Measurements from ENCODE around the gene ARMC10.
"Not testable (repeated sequence)": the region's sequence is repeated elsewhere in the genome, so short reads cannot be mapped to it uniquely, and the experiment has no call there.

ARMC10 gene

DNA sequence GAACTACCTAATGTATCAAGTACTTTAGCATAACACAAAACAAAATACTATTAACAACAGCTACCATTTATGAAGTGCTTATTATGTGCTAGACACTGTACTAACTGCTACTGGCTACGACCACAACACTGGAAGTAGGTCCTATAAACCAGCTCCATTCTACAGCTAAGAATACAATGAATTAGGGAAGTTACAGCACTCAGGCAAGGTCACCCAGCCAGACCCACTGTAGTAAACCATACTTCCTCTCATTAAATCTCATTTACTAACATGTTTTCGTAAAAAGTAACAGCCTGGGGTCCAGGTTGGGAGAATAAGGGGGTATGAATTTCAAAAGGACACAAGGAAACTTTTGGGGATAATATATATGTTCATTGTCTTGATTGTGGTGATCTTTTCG is 48.6 kb downstream of the ARMC10 start:
- no peak for DNase-seq (ENCODE audit: low spot score)

DNA sequence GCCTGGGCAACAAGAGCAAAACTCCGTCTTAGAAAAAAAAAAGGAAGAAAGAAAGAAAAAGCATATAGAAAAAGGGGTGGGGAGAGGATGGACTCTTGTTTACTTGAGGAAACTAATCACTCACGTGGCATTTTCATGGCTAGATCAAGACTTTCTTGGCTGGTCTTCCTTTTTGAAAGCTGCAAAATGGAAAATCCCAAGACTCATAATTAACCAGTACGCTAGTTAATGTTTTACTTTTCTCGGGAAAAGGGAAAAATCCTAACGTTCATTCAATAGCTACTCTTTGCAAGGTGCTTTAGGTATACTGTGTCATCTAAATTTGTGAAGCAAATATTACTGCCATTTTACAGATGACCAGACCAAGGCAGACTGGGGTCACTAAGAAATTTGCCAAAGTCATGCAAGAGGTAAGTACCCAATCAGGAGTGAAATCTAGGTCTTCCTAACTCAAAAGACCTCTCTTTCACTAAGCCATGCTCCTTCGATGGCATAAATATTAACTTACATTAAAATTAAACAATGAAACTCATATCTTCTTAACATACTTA is 49.6 kb downstream of the ARMC10 start:
- no peak for DNase-seq (ENCODE audit: low spot score)

DNA sequence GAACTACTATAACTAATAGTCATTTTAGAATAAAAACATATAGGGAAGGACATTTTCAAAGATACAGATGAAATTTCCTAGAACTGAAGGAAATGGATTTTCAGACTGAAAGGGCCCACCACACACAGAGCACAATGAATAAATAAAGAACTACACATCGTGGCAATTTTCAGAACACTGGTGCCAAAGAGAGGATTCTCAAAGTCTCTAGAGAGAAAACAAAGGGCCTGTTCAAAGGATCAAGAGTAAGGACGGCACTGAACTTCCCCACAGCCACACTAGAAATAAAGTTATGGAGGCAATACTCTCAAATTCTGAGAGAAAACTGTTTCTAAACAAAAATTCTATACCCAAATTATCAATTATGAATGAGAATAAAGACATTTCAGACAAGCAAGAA is 52.1 kb downstream of the ARMC10 start:
- DNase-seq (ENCODE audit: low spot score): no peak

DNA sequence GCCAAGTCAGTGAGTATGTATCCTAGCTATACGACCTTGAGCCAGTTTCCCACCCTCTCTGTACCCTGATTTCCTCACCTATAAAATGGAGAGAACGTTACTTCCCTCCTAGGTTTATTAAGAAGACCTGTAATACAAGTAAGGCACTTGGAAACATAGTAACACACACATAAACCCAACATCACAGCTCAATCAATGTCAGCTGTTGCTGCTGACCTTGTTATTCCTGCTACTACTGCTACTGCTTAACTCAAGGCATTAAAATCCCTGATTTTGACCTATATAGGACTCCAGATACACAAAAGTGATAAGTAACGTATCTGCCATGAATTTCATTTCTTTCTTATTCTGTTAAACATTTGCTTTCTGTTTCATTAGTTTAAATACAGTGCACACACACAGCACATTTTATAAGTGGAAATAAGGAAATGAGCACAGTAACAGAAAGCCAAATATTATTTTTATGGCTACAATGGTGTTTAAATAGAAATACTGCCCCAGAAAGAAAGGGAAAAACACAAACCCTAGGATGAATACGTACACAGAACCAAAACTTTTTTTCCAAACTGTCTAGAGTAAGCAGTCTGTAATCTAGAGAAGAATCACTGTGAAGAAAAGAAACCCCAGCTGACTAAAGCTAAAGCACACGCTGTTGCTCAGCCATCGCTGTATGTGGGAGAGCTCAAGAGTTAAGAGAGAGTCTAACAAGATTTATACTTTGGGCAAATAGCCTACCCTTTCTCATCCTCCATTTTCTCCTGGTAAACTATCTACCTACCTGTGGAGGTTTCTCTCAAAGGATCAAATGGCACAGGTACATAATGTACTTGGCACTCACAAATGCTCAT is 55.0 kb downstream of the ARMC10 start:
- DNase-seq (ENCODE audit: low spot score): no peak

DNA sequence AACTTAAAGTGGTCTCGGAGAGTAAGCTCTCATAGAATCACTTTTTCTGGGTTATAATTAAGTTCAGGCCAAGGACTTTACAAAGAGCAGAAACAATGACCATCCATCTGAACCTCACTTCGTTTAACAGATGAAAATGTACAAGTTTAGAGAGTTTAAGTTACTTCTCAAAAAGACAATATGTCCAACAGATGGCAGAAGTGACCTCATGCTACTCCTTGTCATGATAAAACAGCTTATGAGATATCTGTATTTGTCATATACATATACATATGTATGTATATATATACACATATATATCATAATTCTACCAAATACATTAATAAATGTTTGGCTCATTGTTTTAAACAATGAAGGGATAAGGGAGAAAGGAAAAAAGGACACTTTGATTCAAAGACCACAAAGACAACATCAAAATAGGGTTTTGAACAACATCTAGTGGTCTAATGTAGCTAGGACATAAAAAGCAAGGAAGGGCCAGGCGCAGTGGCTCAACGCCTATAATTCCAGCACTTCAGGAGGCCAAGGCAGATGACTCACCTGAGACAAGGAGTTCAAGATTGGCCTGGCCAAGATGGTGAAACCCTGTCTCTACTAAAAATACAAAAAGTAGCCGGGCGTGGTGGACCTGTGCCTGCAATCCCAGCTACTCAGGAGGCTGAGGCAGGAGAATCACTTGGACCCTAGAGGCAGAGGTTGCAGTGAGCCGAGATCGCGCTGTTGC is 56.1 kb downstream of the ARMC10 start:
- no peak for DNase-seq (ENCODE audit: low spot score)

DNA sequence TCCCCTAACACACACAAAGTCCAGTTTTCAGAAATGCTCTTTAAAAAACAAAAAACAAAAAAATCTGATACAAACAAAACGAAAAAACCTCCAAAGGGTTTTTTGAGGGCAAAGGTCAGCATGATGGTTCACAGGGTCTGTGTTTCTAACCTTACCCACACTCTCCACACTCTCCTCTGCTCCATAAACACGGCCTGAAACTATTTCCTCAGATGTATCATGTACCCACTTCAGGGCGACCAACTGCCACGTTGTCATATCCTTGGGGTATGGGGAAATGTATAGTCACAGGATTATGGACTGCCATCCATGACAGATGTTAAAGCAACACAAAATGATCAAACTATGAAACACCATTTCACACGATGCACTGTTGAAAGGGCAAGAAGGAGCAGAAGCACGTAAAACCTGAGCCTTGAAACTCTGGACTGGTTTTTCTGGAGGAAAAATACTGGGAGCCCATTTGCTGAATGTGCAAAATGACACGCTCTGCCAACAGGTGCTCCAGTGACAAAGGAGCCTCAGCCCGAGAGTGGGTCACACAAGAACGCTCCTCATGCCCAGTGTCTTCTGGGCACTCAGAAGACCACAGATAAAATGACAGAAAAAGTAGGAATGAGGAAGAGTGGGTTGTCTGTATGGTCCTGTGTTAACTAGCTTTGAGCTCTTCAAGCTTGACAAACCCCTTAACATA is 58.2 kb downstream of the ARMC10 start:
- DNase-seq (ENCODE audit: low spot score): no peak

DNA sequence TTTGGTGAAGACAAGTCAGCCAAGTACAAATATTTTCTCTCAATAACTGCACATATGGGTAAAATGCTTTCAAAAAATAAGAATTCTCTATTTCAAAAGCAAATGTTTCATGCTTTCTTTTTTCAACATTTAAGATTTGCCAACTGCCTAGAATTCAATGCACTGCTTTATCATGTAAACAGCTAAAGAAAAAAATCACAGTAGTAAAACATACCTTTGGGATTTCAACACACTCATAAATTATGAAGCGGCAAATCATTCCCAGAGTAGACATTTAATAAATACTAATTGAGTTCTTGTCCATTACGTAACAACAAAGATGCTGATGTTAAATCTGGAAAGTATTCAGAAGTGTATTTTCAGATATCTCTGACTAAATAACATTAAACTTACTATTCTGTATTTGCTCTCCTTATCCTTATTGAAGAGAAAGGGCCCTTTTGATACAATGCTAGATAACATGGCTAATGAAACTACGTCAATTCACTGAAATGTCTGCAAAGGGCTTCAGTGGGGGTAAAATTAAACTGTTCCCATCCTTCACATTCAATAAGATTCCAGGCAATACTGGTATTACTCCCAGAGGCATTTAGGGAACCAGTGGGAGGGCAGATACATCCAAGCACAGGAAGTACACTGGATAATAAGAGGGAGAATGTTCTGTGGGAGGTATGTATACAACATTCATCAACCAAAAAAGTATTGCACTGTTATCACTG is 60.1 kb downstream of the ARMC10 start:
- DNase-seq (ENCODE audit: low spot score): no peak

DNA sequence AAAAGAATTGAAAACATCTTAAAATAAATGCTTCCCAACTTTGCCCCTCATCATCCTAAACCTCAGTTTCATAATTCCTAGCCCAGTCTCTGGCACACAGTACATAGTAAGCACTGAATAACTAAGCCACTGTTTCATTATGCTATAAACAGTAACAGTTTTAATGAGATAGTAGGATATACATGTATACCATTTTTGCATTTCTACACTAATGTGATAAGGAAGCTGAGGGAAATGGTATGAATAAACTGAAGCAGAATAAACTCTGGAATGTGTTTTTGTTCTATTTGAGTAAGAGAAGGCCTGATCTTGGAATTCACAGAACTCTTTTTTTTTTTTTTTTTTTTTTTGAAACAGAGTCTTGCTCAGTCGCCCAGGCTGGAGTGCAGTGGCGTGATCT is 65.1 kb downstream of the ARMC10 start:
- DNase-seq (ENCODE audit: low spot score): no peak

DNA sequence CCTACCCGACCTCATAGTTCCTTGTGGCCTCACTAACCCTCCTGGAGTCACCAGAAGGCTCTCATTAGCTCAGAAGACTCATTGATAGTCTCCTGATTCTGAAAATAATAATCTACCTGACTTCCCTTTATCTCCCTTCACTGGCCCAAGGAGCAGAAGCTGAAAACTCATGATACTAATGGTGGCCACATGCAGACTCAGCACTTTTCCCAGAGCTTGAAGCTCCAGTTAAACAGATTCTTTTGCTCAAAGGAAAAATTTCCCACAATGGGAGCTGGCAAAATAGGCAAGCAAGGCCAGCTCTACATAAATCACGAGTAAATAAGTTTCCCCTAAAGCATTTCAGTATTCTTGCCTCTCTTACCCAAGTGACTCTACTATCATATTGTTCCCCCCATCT is 65.7 kb downstream of the ARMC10 start:
- no peak for DNase-seq (ENCODE audit: low spot score)

DNA sequence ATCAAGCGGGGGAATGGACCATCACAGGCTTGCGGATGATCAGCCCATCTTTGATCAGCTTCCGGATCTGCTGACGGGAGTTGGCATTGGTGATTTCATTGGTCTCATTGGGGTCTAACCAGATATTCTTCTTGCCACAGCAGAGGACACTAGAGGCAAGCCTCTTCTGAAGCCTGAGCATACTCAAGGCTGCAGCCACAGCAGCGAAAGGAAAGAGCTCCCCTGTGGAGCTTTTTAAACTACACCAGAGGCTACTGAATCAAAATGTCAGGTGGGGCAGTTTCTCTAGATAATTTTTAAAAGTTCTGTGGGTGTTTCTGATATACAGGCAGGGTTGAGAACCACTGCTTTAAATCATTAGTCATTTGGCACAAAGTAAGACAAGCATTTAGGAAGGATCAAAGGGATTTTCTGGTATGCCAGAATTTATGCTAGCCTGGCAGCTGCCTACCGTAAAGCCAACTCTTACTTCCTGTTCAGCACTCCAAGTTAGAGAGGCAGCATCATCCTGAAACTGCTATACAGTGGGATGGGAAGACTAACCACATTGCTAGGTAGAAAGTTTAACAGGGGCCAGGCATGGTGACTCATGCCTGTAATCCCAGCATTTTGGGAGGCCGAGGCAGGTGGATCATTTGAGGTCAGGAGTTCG is 66.9 kb downstream of the ARMC10 start:
- no peak for DNase-seq (ENCODE audit: low spot score)

DNA sequence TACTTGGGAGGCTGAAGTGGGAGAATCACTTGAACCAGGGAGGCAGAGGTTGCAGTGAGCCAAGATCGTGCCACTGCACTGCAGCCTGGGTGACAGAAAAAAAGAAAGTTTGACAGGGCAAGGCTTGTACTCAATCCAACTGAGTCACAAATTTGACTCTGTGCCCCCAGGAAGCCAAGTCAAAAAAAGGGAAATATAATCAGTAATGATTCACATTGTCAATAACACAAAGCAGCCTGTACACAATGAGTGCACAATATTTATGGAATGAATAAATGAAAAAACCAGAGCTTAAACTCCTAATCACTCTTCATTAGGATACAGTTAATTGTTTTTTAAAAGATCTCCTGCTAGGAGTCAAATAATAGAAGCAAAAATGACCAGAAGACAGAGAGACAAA is 67.6 kb downstream of the ARMC10 start:
- DNase-seq (ENCODE audit: low spot score): no peak

DNA sequence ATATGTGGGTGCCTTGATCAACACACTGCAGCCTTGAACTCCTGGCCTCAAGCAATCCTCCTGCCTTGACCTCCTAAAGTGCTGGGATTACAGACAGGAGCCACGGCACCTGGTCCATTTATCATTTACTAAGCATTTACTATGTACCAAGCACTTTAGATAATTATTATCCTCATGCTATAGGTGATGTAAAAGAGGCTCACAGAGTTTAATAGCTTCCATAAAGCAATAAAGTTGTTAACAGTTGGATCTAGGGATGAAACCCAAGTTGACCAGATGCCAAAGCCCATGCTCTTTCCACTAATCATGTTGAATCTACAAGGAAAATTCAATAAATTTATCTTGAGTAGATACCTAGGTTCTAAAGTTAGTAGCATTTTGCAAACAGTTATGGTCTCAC is 68.9 kb downstream of the ARMC10 start:
- no peak for DNase-seq (ENCODE audit: low spot score)

DNA sequence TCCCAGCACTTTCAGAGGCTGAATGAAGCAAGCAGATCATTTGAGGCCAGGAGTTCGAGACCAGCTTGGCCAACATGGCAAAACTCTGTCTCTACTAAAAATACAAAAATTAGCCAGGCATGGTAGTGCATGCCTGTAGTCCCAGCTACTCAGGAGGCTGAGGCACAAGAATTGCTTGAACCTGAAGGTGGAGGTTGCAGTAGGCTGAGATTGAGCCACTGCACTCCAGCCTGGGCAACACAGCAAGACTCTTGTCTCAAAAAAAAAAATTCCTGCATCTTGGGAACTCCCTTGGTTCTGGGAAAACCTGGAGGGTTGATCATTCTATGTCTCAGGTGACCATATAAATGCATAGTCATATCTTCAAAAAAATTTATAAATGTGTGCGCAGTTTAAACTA is 69.8 kb downstream of the ARMC10 start:
- not testable (repeated sequence) for DNase-seq (ENCODE audit: low spot score)

DNA sequence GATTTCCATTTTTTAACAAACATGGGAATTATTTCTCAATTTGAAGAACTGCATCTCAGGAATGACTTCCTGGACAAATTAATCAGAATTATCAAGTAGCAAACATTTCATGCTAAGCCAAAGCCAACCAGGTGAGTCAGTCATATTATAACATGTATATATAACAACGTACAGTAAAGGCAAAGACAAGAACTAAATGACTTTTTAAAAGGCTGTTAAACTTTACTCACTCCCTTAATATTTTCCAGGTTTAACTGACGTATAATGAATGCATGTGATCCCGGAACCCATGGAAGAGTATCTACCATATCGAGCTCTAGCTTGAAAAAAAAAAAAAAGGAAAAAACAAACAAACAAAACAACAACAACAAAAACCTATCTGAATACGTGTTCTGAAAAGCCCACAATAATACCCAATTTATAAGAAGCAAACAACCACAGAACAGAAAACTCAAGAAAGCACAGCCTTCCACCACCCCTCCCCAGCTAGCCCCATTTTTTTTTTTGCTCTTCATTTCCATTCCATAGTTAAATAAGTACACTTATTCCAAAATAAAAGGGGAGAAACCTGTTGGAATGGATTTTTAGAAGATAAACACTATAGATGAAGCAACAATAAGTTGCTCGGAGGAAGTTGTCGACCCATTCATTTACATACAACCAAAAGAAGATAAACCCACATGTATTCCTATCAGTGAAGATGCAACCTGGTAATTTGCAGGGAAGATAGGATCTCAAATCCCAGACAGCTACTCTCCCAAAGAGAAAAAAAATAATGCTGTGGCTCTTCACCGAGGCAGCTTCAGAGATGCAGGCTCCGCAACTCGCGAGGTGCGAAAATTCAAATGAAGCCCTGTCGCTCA is 73.4 kb downstream of the ARMC10 start:
- no peak for DNase-seq (ENCODE audit: low spot score)

Data from SK-N-DZ (cell line).